Neuronal stem cell (in vitro differentiated cells): ENCODE measurements around the gene AKR1C2.

Experiments used
- DNase-seq: peaks from one replicate; pipeline ENCODE4 v3.0.0-alpha.2; 2013; ENCODE audit warnings: low spot score
- H2AFZ ChIP-seq: one replicate; pipeline ENCODE4 v1.6.1; 2013; ENCODE audit warnings: mild to moderate bottlenecking, low read length, inconsistent platforms
- H2AK5ac ChIP-seq: 2 replicates; pipeline ENCODE4 v1.6.1; 2013; ENCODE audit warnings: low read depth, mild to moderate bottlenecking, inconsistent platforms, low read length, moderate library complexity, mixed read lengths
- H2BK120ac ChIP-seq: 2 replicates; pipeline ENCODE4 v1.6.1; 2013; ENCODE audit warnings: low read depth, mild to moderate bottlenecking, inconsistent platforms, low read length, moderate library complexity, mixed read lengths
- H2BK12ac ChIP-seq: one replicate; pipeline ENCODE4 v1.6.1; 2013; ENCODE audit warnings: low read length, inconsistent platforms
- H2BK15ac ChIP-seq: 2 replicates; pipeline ENCODE4 v1.6.1; 2013; ENCODE audit warnings: mild to moderate bottlenecking, low read length, inconsistent platforms, mixed read lengths
- H2BK5ac ChIP-seq: one replicate; pipeline ENCODE4 v1.6.1; 2013; ENCODE audit warnings: inconsistent platforms, mild to moderate bottlenecking, low read length, moderate library complexity
- H3K14ac ChIP-seq: one replicate; pipeline ENCODE4 v1.6.1; 2013; ENCODE audit warnings: low read length, inconsistent platforms
- H3K18ac ChIP-seq: 2 replicates; pipeline ENCODE4 v1.6.1; 2013; ENCODE audit warnings: low read length, inconsistent platforms
- H3K23ac ChIP-seq: 2 replicates; pipeline ENCODE4 v1.6.1; 2013; ENCODE audit warnings: low read depth, mild to moderate bottlenecking, mixed read lengths, low read length, inconsistent platforms; ENCODE audit not compliant: poor library complexity
- H3K27ac ChIP-seq: replicated peaks from 3 replicates; pipeline ENCODE4 v1.5.1; 2013; ENCODE audit warnings: low read length, inconsistent platforms
- H3K27me3 ChIP-seq, 3 experiments: 2 replicates each; pipeline ENCODE4 v1.6.1; 2013; ENCODE audit warnings: low read length in 3 of 3, mild to moderate bottlenecking in 2 of 3, inconsistent platforms in 1 of 3, low read depth in 1 of 3, mixed read lengths in 1 of 3, moderate library complexity in 1 of 3; ENCODE audit not compliant: control insufficient read depth in 3 of 3, insufficient read depth in 3 of 3
- H3K36me3 ChIP-seq, 2 donors: replicated peaks in 1 of 2; 2 replicates each; pipeline ENCODE4 v1.6.1; 2013; ENCODE audit warnings: low read length in 2 of 2; ENCODE audit not compliant: control insufficient read depth in 2 of 2, insufficient read depth in 2 of 2
- H3K4ac ChIP-seq: 2 replicates; pipeline ENCODE4 v1.6.1; 2013; ENCODE audit warnings: inconsistent platforms, mild to moderate bottlenecking, low read length, moderate library complexity
- H3K4me1 ChIP-seq, 2 donors: 1 replicate in 1 of 2; 2 replicates in 1 of 2; pipeline ENCODE4 v1.6.1; 2013; ENCODE audit warnings: low read length in 2 of 2, low read depth in 1 of 2; ENCODE audit not compliant: control insufficient read depth in 2 of 2, insufficient read depth in 1 of 2
- H3K4me2 ChIP-seq: one replicate; pipeline ENCODE4 v1.6.1; 2013; ENCODE audit warnings: mild to moderate bottlenecking, low read length, inconsistent platforms; ENCODE audit not compliant: insufficient read depth, poor library complexity, severe bottlenecking
- H3K4me3 ChIP-seq, 2 donors: 2 replicates each; pipeline ENCODE4 v1.5.1; 2013; ENCODE audit warnings: low read length in 2 of 2, mild to moderate bottlenecking in 2 of 2, inconsistent platforms in 1 of 2, moderate library complexity in 1 of 2
- H3K79me1 ChIP-seq: one replicate; pipeline ENCODE4 v1.6.1; 2013; ENCODE audit warnings: low read depth, mild to moderate bottlenecking, inconsistent platforms, low read length, moderate library complexity
- H3K9ac ChIP-seq: one replicate; pipeline ENCODE4 v1.6.1; 2013; ENCODE audit warnings: mild to moderate bottlenecking, low read depth, low read length, inconsistent platforms; ENCODE audit not compliant: poor library complexity
- H3K9me3 ChIP-seq, 2 donors: replicated peaks in 1 of 2; 2 replicates each; pipeline versions ENCODE3 to v1.6.1; 2013; ENCODE audit warnings: low read length in 2 of 2, mild to moderate bottlenecking in 2 of 2, inconsistent platforms in 1 of 2, low read depth in 1 of 2, mixed read lengths in 1 of 2, moderate library complexity in 1 of 2; ENCODE audit not compliant: control insufficient read depth in 2 of 2, insufficient read depth in 1 of 2
- H4K8ac ChIP-seq: one replicate; pipeline ENCODE4 v1.6.1; 2013; ENCODE audit warnings: low read depth, mild to moderate bottlenecking, inconsistent platforms, low read length, moderate library complexity
- H4K91ac ChIP-seq: one replicate; pipeline ENCODE4 v1.6.1; 2013; ENCODE audit warnings: low read length, low read depth, mild to moderate bottlenecking, inconsistent platforms; ENCODE audit not compliant: poor library complexity
- WGBS, 2 donors: extraction: QIAGEN DNeasy Blood & Tissue Kit; methylation state at CpG; one replicate each; pipeline ENCODE4 v1.1.7; 2013; ENCODE audit warnings: missing lambda C conversion rate in 2 of 2, mixed read lengths in 1 of 2; ENCODE audit not compliant: insufficient read length in 2 of 2, insufficient replicate concordance in 1 of 2; ENCODE audit errors: extremely low coverage in 2 of 2; 5-methylcytosine and 5-hydroxymethylcytosine counted together

The AKR1C2 gene

GRCh38 chr10:5041471-5042023 lies 37.9 kb upstream of the AKR1C2 start:
- Histone ChIP-seq H2BK120ac (no peak overlapping the region), H3K27ac (no peak overlapping the region), H3K18ac (no peak overlapping the region), H3K23ac (no peak overlapping the region), H3K4me2 (no peak overlapping the region), H3K27me3 (no peaks in the 10 kb centered on the region), H2BK15ac (no peak overlapping the region), H2AK5ac (no peak overlapping the region), H3K36me3 (no peaks in the 10 kb centered on the region), H3K4me1 (no peaks in the 10 kb centered on the region), H3K9me3 (peaks cover 0 to 4% of the 10 kb centered on the region in 2 donors), H4K91ac (no peak overlapping the region), H3K4ac (no peak overlapping the region), H2BK5ac (no peak overlapping the region), H2AFZ (no peak overlapping the region), H4K8ac (no peak overlapping the region), H2BK12ac (no peak overlapping the region), H3K9ac (no peak overlapping the region), H3K4me3 (no peak overlapping the region), H3K14ac (no peak overlapping the region), H3K79me1 (no peaks in the 10 kb centered on the region)
- no CpG with 5 or more reads among the region's 9 CpGs for WGBS, 2 donors
- no peak for DNase-seq

GRCh38 chr10:5040781-5041470 lies 37.3 kb upstream of the AKR1C2 start:
- Histone ChIP-seq H2BK120ac (no peak overlapping the region), H3K4me3 (no peak overlapping the region), H3K9me3 (peaks cover 0 to 4% of the 10 kb centered on the region in 2 donors), H4K91ac (no peak overlapping the region), H3K4ac (no peak overlapping the region), H3K79me1 (no peaks in the 10 kb centered on the region), H3K4me1 (no peaks in the 10 kb centered on the region), H2AK5ac (no peak overlapping the region), H2BK15ac (no peak overlapping the region), H3K23ac (no peak overlapping the region), H2BK12ac (no peak overlapping the region), H2BK5ac (no peak overlapping the region), H4K8ac (no peak overlapping the region), H3K36me3 (no peaks in the 10 kb centered on the region), H3K27ac (no peak overlapping the region), H3K14ac (no peak overlapping the region), H3K18ac (no peak overlapping the region), H3K4me2 (no peak overlapping the region), H3K27me3 (no peaks in the 10 kb centered on the region), H3K9ac (no peak overlapping the region), H2AFZ (no peak overlapping the region)
- no CpG with 5 or more reads among the region's 8 CpGs for WGBS, 2 donors
- no peak for DNase-seq

- H3K4me1 ChIP-seq = no peaks in the 10 kb centered on the region
- no peak overlapping the region for H3K23ac ChIP-seq
- H3K27me3 ChIP-seq = no peaks in the 10 kb centered on the region
- H3K18ac ChIP-seq = no peak overlapping the region
- no peak overlapping the region for H4K8ac ChIP-seq
- H3K9me3 ChIP-seq = peaks cover 0 to 4% of the 10 kb centered on the region in 2 donors
- no peak overlapping the region for H2AFZ ChIP-seq
- no peak overlapping the region for H4K91ac ChIP-seq
- no peak overlapping the region for H2AK5ac ChIP-seq
- no peak overlapping the region for H3K27ac ChIP-seq
- H3K79me1 ChIP-seq = no peaks in the 10 kb centered on the region
- no peak overlapping the region for H3K4me3 ChIP-seq
- H3K36me3 ChIP-seq = no peaks in the 10 kb centered on the region
- H2BK5ac ChIP-seq = no peak overlapping the region
- H3K4me2 ChIP-seq = no peak overlapping the region
- no peak overlapping the region for H3K9ac ChIP-seq
- no peak overlapping the region for H2BK12ac ChIP-seq
- no peak overlapping the region for H2BK15ac ChIP-seq
- H2BK120ac ChIP-seq = no peak overlapping the region
- H3K14ac ChIP-seq = no peak overlapping the region
- no peak overlapping the region for H3K4ac ChIP-seq
- DNase-seq = no peak
- WGBS, 2 donors = no CpG with 5 or more reads among the region's 10 CpGs
Observed at GRCh38 chr10:5040010-5040673, 36.5 kb upstream of the AKR1C2 start.

GRCh38 chr10:5038733-5039132 lies 35.1 kb upstream of the AKR1C2 start:
- no peak overlapping the region for H3K4me3 ChIP-seq
- no peak overlapping the region for H4K91ac ChIP-seq
- H2BK12ac ChIP-seq = no peak overlapping the region
- H3K4ac ChIP-seq = no peak overlapping the region
- H2BK5ac ChIP-seq = no peak overlapping the region
- no peak overlapping the region for H3K14ac ChIP-seq
- H2AFZ ChIP-seq = no peak overlapping the region
- H4K8ac ChIP-seq = no peak overlapping the region
- no peak overlapping the region for H2BK120ac ChIP-seq
- no peak overlapping the region for H3K4me2 ChIP-seq
- H3K23ac ChIP-seq = no peak overlapping the region
- H3K36me3 ChIP-seq = no peaks in the 10 kb centered on the region
- H3K9me3 ChIP-seq = peaks cover 0 to 7% of the 10 kb centered on the region in 2 donors
- H3K18ac ChIP-seq = no peak overlapping the region
- H2AK5ac ChIP-seq = no peak overlapping the region
- no peak overlapping the region for H2BK15ac ChIP-seq
- DNase-seq = no peak
- no peaks in the 10 kb centered on the region for H3K27me3 ChIP-seq
- no peak overlapping the region for H3K9ac ChIP-seq
- no peaks in the 10 kb centered on the region for H3K4me1 ChIP-seq
- no peak overlapping the region for H3K27ac ChIP-seq
- no peaks in the 10 kb centered on the region for H3K79me1 ChIP-seq
